IMR-90 (cell line): Measurements from ENCODE around the gene PHF5A.

Experiments used
- CEBPB ChIP-seq: IDR thresholded peaks from 2 replicates; pipeline ENCODE4 v1.6.1; 2012; ENCODE audit warnings: low read depth, low read length, improper control_type of control experiment
- CHD1 ChIP-seq: IDR thresholded peaks from 2 replicates; pipeline ENCODE4 v1.6.1; 2012; ENCODE audit warnings: low read depth, low read length, improper control_type of control experiment
- MAFK ChIP-seq: IDR thresholded peaks from 2 replicates; pipeline ENCODE4 v1.6.1; 2012; ENCODE audit warnings: low read depth, low read length, improper control_type of control experiment
- MAZ ChIP-seq: IDR thresholded peaks from 2 replicates; pipeline ENCODE4 v1.6.1; 2012; ENCODE audit warnings: low read depth, mild to moderate bottlenecking, low read length, improper control_type of control experiment, moderate library complexity, borderline replicate concordance
- MXI1 ChIP-seq: IDR thresholded peaks from 2 replicates; pipeline ENCODE4 v1.6.1; 2012; ENCODE audit warnings: low read depth, mild to moderate bottlenecking, low read length, moderate library complexity, borderline replicate concordance
- POLR2A ChIP-seq: IDR thresholded peaks from 2 replicates; pipeline ENCODE4 v1.6.1; 2012; ENCODE audit warnings: mild to moderate bottlenecking, low read depth, low read length
- RAD21 ChIP-seq: IDR thresholded peaks from 2 replicates; pipeline ENCODE4 v1.6.1; 2012; ENCODE audit warnings: low read length, improper control_type of control experiment
- RCOR1 ChIP-seq: IDR thresholded peaks from 2 replicates; pipeline ENCODE4 v1.6.1; 2012; ENCODE audit warnings: mild to moderate bottlenecking, low read length, improper control_type of control experiment; ENCODE audit not compliant: insufficient replicate concordance
- SMC3 ChIP-seq: fragments of 150-350 bp; IDR thresholded peaks from 2 replicates; pipeline ENCODE4 v1.6.1; 2016; ENCODE audit warnings: low read depth, mild to moderate bottlenecking, antibody characterized with exemption, low read length, moderate library complexity
- TF ChIP-seq, protein P1 (sequence below): conservative IDR thresholded peaks from 2 replicates; pipeline ENCODE4 v1.5.1; 2012; ENCODE audit warnings: mild to moderate bottlenecking, low read depth, low read length, improper control_type of control experiment
- TF ChIP-seq, protein P2 (sequence below): fragments of 150-350 bp; IDR thresholded peaks from 2 replicates; pipeline ENCODE4 v1.6.1; 2017; ENCODE audit warnings: mild to moderate bottlenecking, antibody characterized with exemption, low read length, low read depth
- TF ChIP-seq, protein P3 (sequence below): fragments of 150-350 bp; IDR thresholded peaks from 2 replicates; pipeline ENCODE4 v1.6.1; 2016; ENCODE audit warnings: low read depth, mild to moderate bottlenecking, low read length, moderate library complexity, borderline replicate concordance

DNA sequence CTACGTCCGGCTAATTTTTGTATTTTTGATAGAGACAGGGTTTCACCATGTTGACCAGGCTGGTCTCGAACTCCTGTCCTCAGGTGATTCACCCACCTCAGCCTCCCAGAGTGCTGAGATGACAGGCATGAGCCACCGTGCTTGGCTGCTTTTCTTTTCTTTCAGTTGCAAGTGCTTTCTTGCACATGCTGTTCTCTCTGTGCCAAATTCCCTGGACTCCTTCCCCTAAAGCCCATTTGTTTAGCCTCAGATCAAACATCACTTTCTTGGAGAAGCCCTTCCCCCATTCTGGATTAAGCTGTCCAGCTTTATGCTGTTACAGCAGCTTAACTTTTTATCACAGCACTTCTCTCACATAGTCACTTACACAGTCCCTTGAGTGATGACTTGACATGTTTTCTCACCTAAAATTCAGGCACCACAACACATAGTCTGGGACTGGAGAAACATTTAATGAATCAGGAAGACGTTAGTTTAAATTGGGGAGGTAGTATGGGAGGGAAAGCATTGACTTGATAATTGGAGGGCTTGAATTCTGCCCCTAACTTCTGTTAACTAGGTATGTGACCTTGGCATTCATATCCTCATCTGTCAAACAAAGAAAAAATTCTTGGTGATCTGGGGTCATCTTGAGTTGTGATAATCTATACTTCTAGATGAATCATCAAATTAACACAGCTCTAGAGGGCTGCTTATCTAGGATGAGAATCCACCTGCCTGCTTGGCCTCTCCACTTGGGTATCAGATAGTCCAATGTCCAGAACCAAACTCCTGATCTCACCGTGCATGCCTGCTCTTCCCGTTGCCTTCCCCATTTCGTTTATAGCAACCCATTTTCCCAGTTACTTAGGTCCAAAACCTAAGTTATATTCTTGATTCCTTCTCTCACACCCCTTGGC lies 18.8 kb upstream of the PHF5A start:
- TF ChIP-seq, protein P1, sequence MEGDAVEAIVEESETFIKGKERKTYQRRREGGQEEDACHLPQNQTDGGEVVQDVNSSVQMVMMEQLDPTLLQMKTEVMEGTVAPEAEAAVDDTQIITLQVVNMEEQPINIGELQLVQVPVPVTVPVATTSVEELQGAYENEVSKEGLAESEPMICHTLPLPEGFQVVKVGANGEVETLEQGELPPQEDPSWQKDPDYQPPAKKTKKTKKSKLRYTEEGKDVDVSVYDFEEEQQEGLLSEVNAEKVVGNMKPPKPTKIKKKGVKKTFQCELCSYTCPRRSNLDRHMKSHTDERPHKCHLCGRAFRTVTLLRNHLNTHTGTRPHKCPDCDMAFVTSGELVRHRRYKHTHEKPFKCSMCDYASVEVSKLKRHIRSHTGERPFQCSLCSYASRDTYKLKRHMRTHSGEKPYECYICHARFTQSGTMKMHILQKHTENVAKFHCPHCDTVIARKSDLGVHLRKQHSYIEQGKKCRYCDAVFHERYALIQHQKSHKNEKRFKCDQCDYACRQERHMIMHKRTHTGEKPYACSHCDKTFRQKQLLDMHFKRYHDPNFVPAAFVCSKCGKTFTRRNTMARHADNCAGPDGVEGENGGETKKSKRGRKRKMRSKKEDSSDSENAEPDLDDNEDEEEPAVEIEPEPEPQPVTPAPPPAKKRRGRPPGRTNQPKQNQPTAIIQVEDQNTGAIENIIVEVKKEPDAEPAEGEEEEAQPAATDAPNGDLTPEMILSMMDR: no peak
- TF ChIP-seq CHD1: no peak
- TF ChIP-seq MAFK: no peak
- TF ChIP-seq POLR2A: no peak
- no peak for TF ChIP-seq SMC3
- TF ChIP-seq, protein P2, sequence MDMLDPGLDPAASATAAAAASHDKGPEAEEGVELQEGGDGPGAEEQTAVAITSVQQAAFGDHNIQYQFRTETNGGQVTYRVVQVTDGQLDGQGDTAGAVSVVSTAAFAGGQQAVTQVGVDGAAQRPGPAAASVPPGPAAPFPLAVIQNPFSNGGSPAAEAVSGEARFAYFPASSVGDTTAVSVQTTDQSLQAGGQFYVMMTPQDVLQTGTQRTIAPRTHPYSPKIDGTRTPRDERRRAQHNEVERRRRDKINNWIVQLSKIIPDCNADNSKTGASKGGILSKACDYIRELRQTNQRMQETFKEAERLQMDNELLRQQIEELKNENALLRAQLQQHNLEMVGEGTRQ: no peak
- no peak for TF ChIP-seq MAZ
- TF ChIP-seq CEBPB: no peak
- TF ChIP-seq MXI1: peak; percentile 34; the same call in 1 of the 2 replicates
- TF ChIP-seq RCOR1: no peak
- TF ChIP-seq, protein P3, sequence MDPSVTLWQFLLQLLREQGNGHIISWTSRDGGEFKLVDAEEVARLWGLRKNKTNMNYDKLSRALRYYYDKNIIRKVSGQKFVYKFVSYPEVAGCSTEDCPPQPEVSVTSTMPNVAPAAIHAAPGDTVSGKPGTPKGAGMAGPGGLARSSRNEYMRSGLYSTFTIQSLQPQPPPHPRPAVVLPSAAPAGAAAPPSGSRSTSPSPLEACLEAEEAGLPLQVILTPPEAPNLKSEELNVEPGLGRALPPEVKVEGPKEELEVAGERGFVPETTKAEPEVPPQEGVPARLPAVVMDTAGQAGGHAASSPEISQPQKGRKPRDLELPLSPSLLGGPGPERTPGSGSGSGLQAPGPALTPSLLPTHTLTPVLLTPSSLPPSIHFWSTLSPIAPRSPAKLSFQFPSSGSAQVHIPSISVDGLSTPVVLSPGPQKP: no peak
- no peak for TF ChIP-seq RAD21
